ENCODE results near the gene ISX.

Gene ISX

DNA sequence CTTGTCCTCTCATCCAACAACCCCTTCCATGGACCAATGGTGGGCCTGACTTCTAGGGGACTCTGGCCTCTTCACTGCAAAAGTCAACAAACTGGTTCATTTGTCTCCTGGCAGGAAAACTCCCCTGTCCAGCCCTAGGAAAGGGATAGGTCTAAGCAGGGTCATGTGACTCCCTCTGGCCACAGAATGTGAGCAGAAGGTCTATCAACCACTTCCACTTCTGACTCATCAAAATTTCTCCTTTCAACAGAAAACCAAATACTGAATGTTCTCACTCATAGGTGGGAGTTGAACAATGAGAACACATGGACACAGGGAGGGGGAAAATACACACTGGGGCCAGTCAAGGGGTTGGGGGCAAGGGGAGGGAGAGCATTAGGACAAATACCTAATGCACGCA, 1.3 kb upstream of the ISX start:
- Histone ChIP-seq H3K36me3 (no peaks in the 10 kb centered on the region), H3K27me3 (no peaks in the 10 kb centered on the region), H3K4me1 (no peaks in the 10 kb centered on the region), H3K4me3 (no peak overlapping the region), H3K9me3 (peaks cover 0 to 5% (median 0%) of the 10 kb centered on the region in 3 donors), H3K27ac (no peak overlapping the region)
- no peak for TF ChIP-seq CTCF (IDR thresholded peaks at IDR 0.05)
- DNase-seq, result no peak
- intact Hi-C loops (cut with DNase I; ENCODE audit: low total_unique reads), result no loop called here

DNA sequence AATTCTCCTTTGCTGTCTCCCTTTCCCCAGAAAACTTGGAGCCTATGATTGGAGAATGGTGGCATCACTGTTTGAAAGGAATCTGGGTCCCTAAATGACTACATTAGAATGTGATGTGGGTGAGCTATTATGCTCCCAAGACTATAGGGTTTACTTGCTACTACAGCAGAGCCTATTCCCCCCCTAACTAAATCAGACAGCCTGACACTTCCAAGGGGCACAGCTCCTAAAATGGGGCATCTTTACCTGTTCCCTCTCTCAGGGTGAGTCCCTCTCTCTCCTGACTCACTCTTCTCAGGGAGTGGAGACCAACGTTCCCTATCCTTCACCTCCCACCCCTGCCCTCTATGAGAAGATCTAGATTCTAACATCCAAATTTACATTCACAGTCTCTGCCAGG, 775 bp upstream of the ISX start:
- DNase-seq, result no peak
- no peak overlapping the region for H3K27ac ChIP-seq

GRCh38 chr22:35066768-35067167, 810 bp downstream of the ISX start:
- no peak overlapping the region for H3K27ac ChIP-seq
- intact Hi-C loops (cut with DNase I; ENCODE audit: low total_unique reads), result no loop called here
- H3K9me3 ChIP-seq, result peaks cover 0 to 5% (median 0%) of the 10 kb centered on the region in 3 donors
- H3K27me3 ChIP-seq, result no peaks in the 10 kb centered on the region
- DNase-seq, result no peak
- no peak for TF ChIP-seq CTCF (IDR thresholded peaks at IDR 0.05)
- H3K36me3 ChIP-seq, result no peaks in the 10 kb centered on the region
- no peak overlapping the region for H3K4me3 ChIP-seq
- H3K4me1 ChIP-seq, result no peaks in the 10 kb centered on the region

More for the DNA sequence above, 775 bp upstream of the ISX start:
- intact Hi-C loops (cut with DNase I; ENCODE audit: low total_unique reads), result no loop called here
- Histone ChIP-seq H3K4me1 (no peaks in the 10 kb centered on the region), H3K4me3 (no peak overlapping the region), H3K27me3 (no peaks in the 10 kb centered on the region), H3K36me3 (no peaks in the 10 kb centered on the region), H3K9me3 (peaks cover 0 to 5% (median 0%) of the 10 kb centered on the region in 3 donors)
- no peak for TF ChIP-seq CTCF (IDR thresholded peaks at IDR 0.05)

DNA sequence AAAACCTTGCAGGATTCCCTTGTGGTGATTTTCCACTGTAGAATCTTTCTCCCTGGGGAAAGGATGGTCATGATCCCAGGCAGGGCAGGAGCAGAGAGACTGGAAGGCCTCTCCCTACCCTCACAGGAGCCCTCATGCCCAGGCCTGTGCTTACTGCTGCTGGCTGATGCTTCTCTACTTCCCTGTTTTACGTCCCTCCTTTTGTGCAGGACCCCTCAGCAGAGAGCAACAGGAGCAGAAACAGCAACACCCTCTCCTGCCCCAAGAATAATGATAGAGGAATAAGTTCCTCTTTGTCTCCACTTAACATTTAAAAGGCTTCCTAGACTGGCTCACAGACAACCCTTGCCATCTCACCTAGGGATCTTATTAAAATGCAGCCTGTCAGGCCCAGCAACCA, 3.6 kb downstream of the ISX start:
- H3K36me3 ChIP-seq, result no peaks in the 10 kb centered on the region
- intact Hi-C loops (cut with DNase I; ENCODE audit: low total_unique reads), result no loop called here
- H3K4me3 ChIP-seq, result no peak overlapping the region
- H3K9me3 ChIP-seq, result peaks cover 0 to 5% (median 0%) of the 10 kb centered on the region in 3 donors
- H3K27me3 ChIP-seq, result no peaks in the 10 kb centered on the region
- no peaks in the 10 kb centered on the region for H3K4me1 ChIP-seq
- no peak overlapping the region for H3K27ac ChIP-seq
- no peak for TF ChIP-seq CTCF (IDR thresholded peaks at IDR 0.05)
- no peak for DNase-seq

GRCh38 chr22:35070451-35071093, 4.6 kb downstream of the ISX start:
- TF ChIP-seq CTCF (IDR thresholded peaks at IDR 0.05), result no peak
- DNase-seq, result no peak

DNA sequence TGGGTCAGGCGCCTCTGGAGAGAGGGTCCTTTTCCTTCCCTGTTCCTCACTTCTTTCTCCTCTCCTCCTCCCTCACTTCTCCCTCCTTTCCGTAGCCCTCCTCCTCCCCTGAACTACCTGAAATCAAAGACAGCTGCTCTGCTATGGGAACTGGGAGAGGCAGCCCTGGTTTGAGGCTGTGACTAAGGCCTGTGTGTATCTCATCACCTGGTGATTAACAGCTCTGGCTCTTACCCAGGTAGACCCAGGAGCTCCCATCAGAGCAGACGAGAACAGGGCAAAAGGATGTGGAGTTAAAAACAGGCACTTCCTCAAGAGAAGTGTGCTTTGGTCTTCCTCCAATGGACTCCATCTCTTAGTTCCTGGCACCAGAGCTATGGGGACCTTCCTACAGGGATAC, 5.8 kb downstream of the ISX start:
- DNase-seq, result no peak
- TF ChIP-seq CTCF (IDR thresholded peaks at IDR 0.05), result no peak
- H3K4me3 ChIP-seq, result no peak overlapping the region
- no peaks in the 10 kb centered on the region for H3K4me1 ChIP-seq
- no peak overlapping the region for H3K27ac ChIP-seq
- no peaks in the 10 kb centered on the region for H3K36me3 ChIP-seq
- intact Hi-C loops (cut with DNase I; ENCODE audit: low total_unique reads), result no loop called here
- H3K9me3 ChIP-seq, result no peaks in the 10 kb centered on the region
- no peaks in the 10 kb centered on the region for H3K27me3 ChIP-seq

More at GRCh38 chr22:35070451-35071093, 4.6 kb downstream of the ISX start:
- Histone ChIP-seq H3K4me1 (no peaks in the 10 kb centered on the region), H3K27ac (no peak overlapping the region), H3K9me3 (no peaks in the 10 kb centered on the region), H3K27me3 (no peaks in the 10 kb centered on the region), H3K36me3 (no peaks in the 10 kb centered on the region), H3K4me3 (no peak overlapping the region)
- intact Hi-C loops (cut with DNase I; ENCODE audit: low total_unique reads), result no loop called here
